Keratinocyte (primary cell): Measurements from ENCODE around the gene KRTAP4-6.

Experiments
- CTCF ChIP-seq, 3 experiments: IDR thresholded peaks in 1 of 3; conservative IDR thresholded peaks in 1 of 3; optimal IDR thresholded peaks in 1 of 3; 2 replicates in 2 of 3; 3 replicates in 1 of 3; pipeline versions ENCODE3 to v1.5.1; 2011; ENCODE audit warnings: low read length in 3 of 3, mild to moderate bottlenecking in 3 of 3, moderate library complexity in 2 of 3, control low read depth in 1 of 3, inconsistent platforms in 1 of 3; ENCODE audit not compliant: insufficient read depth in 2 of 3; ENCODE audit errors: extremely low read depth in 1 of 3
- EZH2 ChIP-seq: IDR thresholded peaks from one replicate; pipeline ENCODE4 v1.6.1; 2012; ENCODE audit warnings: inconsistent platforms, mild to moderate bottlenecking, low read length, moderate library complexity

GRCh38 chr17:41116297-41116696, 24.0 kb downstream of the KRTAP4-6 start:
- TF ChIP-seq CTCF (optimal IDR thresholded peaks at IDR 0.05 in 1 of 3, IDR thresholded peaks at IDR 0.05 in 1 of 3, conservative IDR thresholded peaks at IDR 0.05 in 1 of 3; ENCODE audit: extremely low read depth in 1 of 3, insufficient read depth in 2 of 3, low read length in 3 of 3) (no peak), EZH2 (no peak)
